Smooth muscle cell (in vitro differentiated cells): ENCODE data around the gene STYXL1. TPM values are rescaled to one million over a fixed set of nuclear protein-coding genes. Genes with fewer than 3 reads are reported as not detected.

Experiments used
- DNase-seq: peaks from one replicate; lab custom pipeline; 2025; ENCODE audit not compliant: unreplicated experiment; lab: John Stamatoyannopoulos, UW
- H2AFZ ChIP-seq: fragments of 200-600 bp; sonication (generic); 2 replicates; pipeline ENCODE4 v1.6.0; 2016; ENCODE audit warnings: antibody characterized with exemption, low read depth, mild to moderate bottlenecking
- H3F3A ChIP-seq: fragments of 200-600 bp; sonication (generic); 2 replicates; pipeline ENCODE4 v1.6.0; 2017; ENCODE audit warnings: antibody characterized with exemption, low read depth
- H3K27ac ChIP-seq: fragments of 200-600 bp; sonication (generic); 2 replicates; pipeline ENCODE4 v1.5.1; 2016; ENCODE audit warnings: low read depth, mild to moderate bottlenecking
- H3K27me3 ChIP-seq: fragments of 200-600 bp; sonication (generic); 2 replicates; pipeline ENCODE4 v1.6.1; 2016; ENCODE audit warnings: low read depth, mild to moderate bottlenecking
- H3K36me3 ChIP-seq: fragments of 200-600 bp; sonication (generic); 2 replicates; pipeline ENCODE4 v1.5.1; 2016; ENCODE audit warnings: low read depth
- H3K4me1 ChIP-seq: fragments of 200-600 bp; sonication (generic); 2 replicates; pipeline ENCODE4 v1.5.1; 2016; ENCODE audit warnings: low read depth
- H3K4me2 ChIP-seq: fragments of 200-600 bp; sonication (generic); 2 replicates; pipeline ENCODE4 v1.6.0; 2016; ENCODE audit warnings: mild to moderate bottlenecking
- H3K4me3 ChIP-seq: fragments of 200-600 bp; sonication (generic); 2 replicates; pipeline ENCODE4 v1.5.1; 2016; ENCODE audit warnings: mild to moderate bottlenecking
- H3K79me2 ChIP-seq: fragments of 200-600 bp; sonication (generic); 2 replicates; pipeline ENCODE4 v1.6.0; 2016; ENCODE audit warnings: low read depth, mild to moderate bottlenecking
- H3K9ac ChIP-seq: fragments of 200-600 bp; sonication (generic); 2 replicates; pipeline ENCODE4 v1.6.0; 2016; ENCODE audit warnings: low read depth
- H3K9me3 ChIP-seq: fragments of 200-600 bp; sonication (generic); replicated peaks from 2 replicates; pipeline ENCODE4 v1.5.1; 2016; ENCODE audit warnings: low read depth
- H4K20me1 ChIP-seq: fragments of 200-600 bp; sonication (generic); 2 replicates; pipeline ENCODE4 v1.6.0; 2016; ENCODE audit warnings: low read depth
- WGBS: methylation state at CpG from one replicate; pipeline ENCODE4 v1.1.7; 2016; ENCODE audit warnings: low lambda C conversion rate; 5-methylcytosine and 5-hydroxymethylcytosine counted together
- polyA plus RNA-seq: library from polyadenylated mRNA; unstranded; fragments of >200 nt; fragmentation: Nextera tagmentation; extraction: Ambion mirVana; gene quantifications from 2 replicates; pipeline ENCODE4 v1.2.1, GENCODE V29; 2016
- total RNA-seq: library from RNA; depleted of rRNA; stranded (reverse); fragments of >200 nt; gene quantifications from 2 replicates; pipeline ENCODE4 v1.2.3, GENCODE V29; 2014
- TF ChIP-seq, protein P1 (sequence below): fragments of 200-600 bp; sonication (generic); IDR thresholded peaks from 2 replicates; pipeline ENCODE4 v1.5.1; 2017; ENCODE audit warnings: borderline replicate concordance, mild to moderate bottlenecking, antibody characterized with exemption; ENCODE audit not compliant: insufficient read depth, poor library complexity, severe bottlenecking

The STYXL1 gene
- total and polyA plus RNA-seq, 2 experiments from 2014 or later = 75.6 to 84.0 TPM

DNA sequence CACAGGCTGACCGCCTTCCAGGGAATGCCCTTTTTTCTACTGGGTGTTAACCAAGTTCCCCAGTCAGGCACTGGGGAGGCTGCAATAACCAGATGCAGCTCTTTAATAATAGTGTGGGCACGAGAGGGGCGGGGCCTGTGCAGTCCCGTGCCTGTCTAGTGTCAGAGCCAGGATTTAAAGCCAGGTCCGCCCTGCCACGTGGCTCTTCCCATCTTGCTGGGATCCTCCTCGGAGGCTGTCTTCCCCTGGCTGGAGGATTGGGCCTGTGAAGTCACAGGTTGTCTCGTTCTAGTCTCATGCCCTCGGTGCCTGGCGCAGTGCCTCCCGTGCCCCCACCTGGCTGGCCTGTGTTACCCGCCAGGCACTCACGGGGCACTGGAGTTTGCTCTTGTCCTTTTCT is 78.6 kb downstream of the STYXL1 start:
- DNase-seq = no peak
- H3K4me1 ChIP-seq = no peaks in the 10 kb centered on the region
- no peaks in the 10 kb centered on the region for H3K27me3 ChIP-seq
- TF ChIP-seq, protein P1, sequence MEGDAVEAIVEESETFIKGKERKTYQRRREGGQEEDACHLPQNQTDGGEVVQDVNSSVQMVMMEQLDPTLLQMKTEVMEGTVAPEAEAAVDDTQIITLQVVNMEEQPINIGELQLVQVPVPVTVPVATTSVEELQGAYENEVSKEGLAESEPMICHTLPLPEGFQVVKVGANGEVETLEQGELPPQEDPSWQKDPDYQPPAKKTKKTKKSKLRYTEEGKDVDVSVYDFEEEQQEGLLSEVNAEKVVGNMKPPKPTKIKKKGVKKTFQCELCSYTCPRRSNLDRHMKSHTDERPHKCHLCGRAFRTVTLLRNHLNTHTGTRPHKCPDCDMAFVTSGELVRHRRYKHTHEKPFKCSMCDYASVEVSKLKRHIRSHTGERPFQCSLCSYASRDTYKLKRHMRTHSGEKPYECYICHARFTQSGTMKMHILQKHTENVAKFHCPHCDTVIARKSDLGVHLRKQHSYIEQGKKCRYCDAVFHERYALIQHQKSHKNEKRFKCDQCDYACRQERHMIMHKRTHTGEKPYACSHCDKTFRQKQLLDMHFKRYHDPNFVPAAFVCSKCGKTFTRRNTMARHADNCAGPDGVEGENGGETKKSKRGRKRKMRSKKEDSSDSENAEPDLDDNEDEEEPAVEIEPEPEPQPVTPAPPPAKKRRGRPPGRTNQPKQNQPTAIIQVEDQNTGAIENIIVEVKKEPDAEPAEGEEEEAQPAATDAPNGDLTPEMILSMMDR = no peak
- H3K9me3 ChIP-seq = no peaks in the 10 kb centered on the region
- H3K79me2 ChIP-seq = no peaks in the 10 kb centered on the region
- no peak overlapping the region for H3K9ac ChIP-seq
- no peaks in the 10 kb centered on the region for H3K36me3 ChIP-seq
- H3K4me3 ChIP-seq = no peak overlapping the region
- WGBS = 78% methylated on average over 13 of the region's 13 CpGs
- no peak overlapping the region for H2AFZ ChIP-seq
- H3K27ac ChIP-seq = no peak overlapping the region
- H3F3A ChIP-seq = no peaks in the 10 kb centered on the region
- peaks cover 5% of the 10 kb centered on the region for H4K20me1 ChIP-seq
- no peak overlapping the region for H3K4me2 ChIP-seq

DNA sequence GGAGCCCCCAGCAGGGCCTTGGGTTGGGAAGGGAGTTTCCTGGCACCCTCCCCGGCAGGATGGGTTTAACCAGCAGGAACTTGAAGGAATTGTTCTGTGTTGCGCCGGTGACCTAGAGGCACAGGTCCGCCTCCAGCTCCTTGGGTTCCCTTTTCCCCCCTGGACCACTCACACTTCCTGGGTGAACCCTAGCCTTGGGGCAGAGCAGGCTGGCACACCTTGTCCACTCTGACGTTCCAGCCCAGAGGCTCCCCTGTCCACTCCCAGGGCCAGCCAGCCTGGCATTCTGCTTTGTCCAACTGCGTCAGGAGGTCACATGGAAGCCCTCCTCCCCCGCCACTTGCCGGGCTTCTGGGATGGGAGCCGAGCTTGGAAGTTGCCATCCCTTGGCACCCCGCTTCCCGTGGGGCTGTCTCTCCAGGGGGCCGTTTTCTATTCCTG is 79.2 kb downstream of the STYXL1 start:
- no peak for DNase-seq
- no peak overlapping the region for H3K27ac ChIP-seq
- no peak overlapping the region for H3K4me3 ChIP-seq
- H3K9ac ChIP-seq = no peak overlapping the region
- TF ChIP-seq, protein P1 = no peak
- H3K79me2 ChIP-seq = no peaks in the 10 kb centered on the region
- no peak overlapping the region for H2AFZ ChIP-seq
- H3K36me3 ChIP-seq = no peaks in the 10 kb centered on the region
- WGBS = 93% methylated on average over 12 of the region's 12 CpGs
- H3K4me2 ChIP-seq = no peak overlapping the region
- no peaks in the 10 kb centered on the region for H3K9me3 ChIP-seq
- H4K20me1 ChIP-seq = peaks cover 5% of the 10 kb centered on the region
- H3K27me3 ChIP-seq = no peaks in the 10 kb centered on the region
- H3K4me1 ChIP-seq = peaks cover 1% of the 10 kb centered on the region
- H3F3A ChIP-seq = no peaks in the 10 kb centered on the region

DNA sequence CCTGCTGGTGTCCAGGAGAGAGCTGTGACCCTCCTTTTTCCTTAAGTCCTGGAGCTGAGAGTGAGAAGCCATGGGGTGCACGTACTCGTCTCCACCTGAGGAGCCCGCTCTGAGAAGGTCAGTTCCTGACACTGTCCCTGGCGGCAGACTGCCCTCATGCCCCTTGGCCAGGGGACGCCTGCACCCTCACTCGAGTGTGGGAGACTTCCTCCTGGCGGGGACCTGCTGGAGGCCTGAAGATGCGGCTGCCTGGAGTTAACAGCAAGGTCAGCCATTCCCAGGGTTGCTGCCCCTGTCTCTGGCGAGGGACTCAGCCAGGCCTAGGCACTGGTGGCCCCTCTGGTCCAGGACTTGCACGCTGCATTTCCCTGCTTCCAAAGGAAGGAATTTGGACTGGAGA is 79.8 kb downstream of the STYXL1 start:
- H3K27me3 ChIP-seq = no peaks in the 10 kb centered on the region
- DNase-seq = no peak
- no peak overlapping the region for H3K27ac ChIP-seq
- H3K4me2 ChIP-seq = no peak overlapping the region
- H4K20me1 ChIP-seq = peaks cover 5% of the 10 kb centered on the region
- H3K36me3 ChIP-seq = no peaks in the 10 kb centered on the region
- WGBS = 95% methylated on average over 10 of the region's 10 CpGs
- H2AFZ ChIP-seq = no peak overlapping the region
- no peaks in the 10 kb centered on the region for H3K79me2 ChIP-seq
- H3K9ac ChIP-seq = no peak overlapping the region
- no peaks in the 10 kb centered on the region for H3F3A ChIP-seq
- no peaks in the 10 kb centered on the region for H3K9me3 ChIP-seq
- TF ChIP-seq, protein P1 = no peak
- H3K4me1 ChIP-seq = peaks cover 7% of the 10 kb centered on the region
- H3K4me3 ChIP-seq = no peak overlapping the region

DNA sequence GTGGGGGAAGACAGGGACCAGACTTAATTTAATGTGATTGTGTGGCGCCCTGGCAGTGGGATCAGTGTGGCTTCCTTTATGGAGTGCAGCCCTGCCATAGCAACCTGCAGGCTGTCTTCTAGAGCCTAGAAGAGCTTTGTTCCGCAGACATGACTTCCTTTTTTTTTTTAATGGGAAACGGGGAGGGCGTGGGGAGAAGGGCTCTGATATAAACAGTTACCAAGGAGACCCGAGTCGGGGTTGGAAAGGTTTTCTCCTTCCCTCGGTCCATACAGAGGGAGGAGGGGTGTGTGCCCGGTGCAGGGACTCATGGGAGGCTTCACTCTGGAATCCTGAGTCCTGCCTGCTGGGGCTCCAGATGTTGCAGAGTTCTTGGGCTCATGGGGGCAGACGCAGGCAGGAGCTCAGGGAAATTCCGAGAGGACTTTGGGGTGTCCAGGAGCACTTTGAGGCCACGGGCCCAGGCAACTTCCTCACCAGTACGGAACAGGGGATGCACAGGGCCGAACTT is 80.3 kb downstream of the STYXL1 start:
- DNase-seq = no peak

More for the DNA sequence above, 80.3 kb downstream of the STYXL1 start:
- Histone ChIP-seq H3K27me3 (no peaks in the 10 kb centered on the region), H4K20me1 (peaks cover 5% of the 10 kb centered on the region), H3K79me2 (no peaks in the 10 kb centered on the region), H3K36me3 (no peaks in the 10 kb centered on the region), H3K27ac (no peak overlapping the region), H3K9me3 (no peaks in the 10 kb centered on the region), H3K4me1 (peaks cover 10% of the 10 kb centered on the region), H2AFZ (no peak overlapping the region), H3K9ac (no peak overlapping the region), H3K4me3 (no peak overlapping the region), H3F3A (no peaks in the 10 kb centered on the region), H3K4me2 (no peak overlapping the region)
- WGBS = 64% methylated on average over 13 of the region's 13 CpGs
- TF ChIP-seq, protein P1 = no peak
